NCI-H146 (cell line): ENCODE results near the gene MCC.

Source experiments
- DNase-seq: peaks from one replicate; lab custom pipeline; 2025; lab: John Stamatoyannopoulos, UW

Gene MCC

GRCh38 chr5:113056988-113057387, 431.3 kb downstream of the MCC start:
- DNase-seq, result no peak

- DNase-seq, result no peak
These were observed 433.4 kb downstream of the MCC start for GRCh38 chr5:113054899-113055298.

- DNase-seq, result no peak
These were observed 434.7 kb downstream of the MCC start for GRCh38 chr5:113053511-113053995.

- DNase-seq, result no peak
These were observed 436.0 kb downstream of the MCC start for GRCh38 chr5:113052041-113052795.

GRCh38 chr5:113050721-113051382, 437.4 kb downstream of the MCC start:
- no peak for DNase-seq

- DNase-seq, result no peak
These were observed 439.3 kb downstream of the MCC start for GRCh38 chr5:113048931-113049330.

GRCh38 chr5:113047733-113048652, 440.3 kb downstream of the MCC start:
- DNase-seq, result no peak

GRCh38 chr5:113047234-113047633, 441.0 kb downstream of the MCC start:
- no peak for DNase-seq

GRCh38 chr5:113044776-113045465, 443.3 kb downstream of the MCC start:
- DNase-seq, result no peak

- peak; percentile 40 for DNase-seq
These were observed 444.7 kb downstream of the MCC start for GRCh38 chr5:113043491-113043931.

- DNase-seq, result no peak
These were observed 445.6 kb downstream of the MCC start for GRCh38 chr5:113042491-113043243.

GRCh38 chr5:113040672-113041260, 447.5 kb downstream of the MCC start:
- no peak for DNase-seq

GRCh38 chr5:113039934-113040285, 448.3 kb downstream of the MCC start:
- DNase-seq, result no peak

GRCh38 chr5:113039229-113039933, 448.9 kb downstream of the MCC start:
- DNase-seq, result peak; percentile 58

GRCh38 chr5:113038714-113039113, 449.5 kb downstream of the MCC start:
- no peak for DNase-seq

- DNase-seq, result no peak
These were observed 450.1 kb downstream of the MCC start for GRCh38 chr5:113038136-113038535.

GRCh38 chr5:113036826-113037225, 451.4 kb downstream of the MCC start:
- no peak for DNase-seq

- no peak for DNase-seq
These were observed 451.9 kb downstream of the MCC start for GRCh38 chr5:113036321-113036720.

GRCh38 chr5:113035096-113035495, 453.2 kb downstream of the MCC start:
- no peak for DNase-seq

- peak; percentile 70 for DNase-seq
These were observed 454.0 kb downstream of the MCC start for GRCh38 chr5:113034182-113034773.
